ENCODE data around the gene GLIPR2.
A peak's percentile ranks its signal among the peaks of the same experiment; 100 is the strongest.

Gene GLIPR2

DNA sequence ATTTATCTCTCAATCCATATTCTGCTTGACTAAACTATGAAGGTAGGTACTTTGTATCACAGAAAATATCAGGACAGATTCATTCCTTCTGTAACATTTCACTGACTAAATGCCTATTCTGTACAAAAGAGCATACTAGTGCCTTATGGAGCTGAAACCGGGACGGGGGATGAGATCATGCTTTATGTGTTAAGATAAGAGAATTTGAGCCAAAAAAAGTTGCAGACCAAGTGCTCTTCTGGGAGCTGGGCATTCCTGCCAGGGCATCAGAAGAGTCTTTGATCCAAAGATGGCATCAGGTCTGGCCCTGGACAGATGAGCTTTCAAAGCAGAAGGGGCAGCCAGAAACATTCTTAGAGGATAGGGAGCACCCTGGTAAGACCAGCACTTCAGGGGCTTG lies 27.5 kb upstream of the GLIPR2 start:
- DNase-seq (ENCODE audit: low read depth in 1 of 2, low spot score in 1 of 2), result no peak
- in situ Hi-C loops (cut with HindIII; ENCODE audit: low pct_unique_long_range_greater_than_20kb, low sequenced_read_pairs), result no loop called here
- TF ChIP-seq JUND (IDR thresholded peaks at IDR 0.05; ENCODE audit: low read depth), result no peak

DNA sequence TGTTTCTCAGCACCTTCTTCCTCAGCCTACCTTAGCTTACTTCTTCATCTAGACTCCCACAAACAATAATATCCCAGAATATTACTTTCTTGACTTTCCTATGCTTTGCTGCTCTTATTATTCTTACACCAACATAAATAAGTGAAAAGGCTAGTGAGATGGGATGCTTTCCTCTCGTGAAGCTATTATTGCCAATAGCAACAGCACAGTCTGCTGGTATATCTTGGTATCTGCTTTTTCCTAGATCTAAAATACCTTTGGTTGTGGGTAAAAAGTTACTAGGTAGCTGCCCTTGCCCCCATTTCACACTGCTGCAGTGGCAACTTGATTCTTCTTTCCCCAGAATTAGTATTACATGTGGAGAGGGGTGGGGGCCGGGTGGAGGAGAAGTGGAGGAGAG lies 26.1 kb upstream of the GLIPR2 start:
- in situ Hi-C loops (cut with HindIII; ENCODE audit: low pct_unique_long_range_greater_than_20kb, low sequenced_read_pairs), result no loop called here
- TF ChIP-seq JUND (IDR thresholded peaks at IDR 0.05; ENCODE audit: low read depth), result no peak
- no peak for DNase-seq (ENCODE audit: low read depth in 1 of 2, low spot score in 1 of 2)

DNA sequence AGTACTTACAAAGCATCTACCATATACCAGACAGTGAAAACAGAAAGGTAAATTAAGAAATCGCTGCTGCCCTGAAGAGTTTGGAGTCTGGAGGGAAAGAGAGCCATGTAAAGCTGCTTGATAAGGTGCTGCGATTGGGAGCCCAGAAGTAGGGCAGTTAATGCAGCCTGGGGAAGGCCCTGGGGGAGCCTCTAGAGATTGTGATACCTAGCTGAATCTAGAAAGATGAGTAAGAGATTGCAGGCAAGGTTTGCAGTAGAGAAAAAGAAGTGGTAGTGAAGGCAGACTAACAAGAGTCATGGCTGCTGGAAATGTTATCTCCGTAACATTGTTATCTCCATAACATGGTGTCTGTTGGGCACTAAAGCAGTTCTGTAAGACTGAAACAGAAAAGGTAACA lies 24.0 kb upstream of the GLIPR2 start:
- no peak for DNase-seq (ENCODE audit: low read depth in 1 of 2, low spot score in 1 of 2)
- no peak for TF ChIP-seq JUND (IDR thresholded peaks at IDR 0.05; ENCODE audit: low read depth)
- in situ Hi-C loops (cut with HindIII; ENCODE audit: low pct_unique_long_range_greater_than_20kb, low sequenced_read_pairs), result no loop called here

DNA sequence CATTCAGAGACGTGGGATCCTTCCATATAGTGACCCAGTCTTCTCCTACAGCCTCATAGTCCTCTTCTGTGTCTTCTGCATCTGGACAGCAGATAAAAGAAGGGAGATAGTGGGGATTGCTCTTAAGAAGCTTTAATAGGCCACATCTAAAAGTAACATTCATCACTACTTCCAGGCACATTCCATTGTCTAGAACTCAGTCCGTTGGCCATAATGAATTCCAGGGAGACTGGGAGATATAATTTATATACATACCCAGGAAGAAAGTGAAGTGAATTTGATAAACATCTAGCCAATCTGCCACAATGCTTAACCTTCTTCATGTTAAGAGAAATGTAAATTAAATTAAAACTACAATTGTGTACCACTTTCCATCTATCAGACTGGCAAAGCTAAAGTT lies 22.5 kb upstream of the GLIPR2 start:
- no peak for TF ChIP-seq JUND (IDR thresholded peaks at IDR 0.05; ENCODE audit: low read depth)
- no peak for DNase-seq (ENCODE audit: low read depth in 1 of 2, low spot score in 1 of 2)
- in situ Hi-C loops (cut with HindIII; ENCODE audit: low pct_unique_long_range_greater_than_20kb, low sequenced_read_pairs), result no loop called here

DNA sequence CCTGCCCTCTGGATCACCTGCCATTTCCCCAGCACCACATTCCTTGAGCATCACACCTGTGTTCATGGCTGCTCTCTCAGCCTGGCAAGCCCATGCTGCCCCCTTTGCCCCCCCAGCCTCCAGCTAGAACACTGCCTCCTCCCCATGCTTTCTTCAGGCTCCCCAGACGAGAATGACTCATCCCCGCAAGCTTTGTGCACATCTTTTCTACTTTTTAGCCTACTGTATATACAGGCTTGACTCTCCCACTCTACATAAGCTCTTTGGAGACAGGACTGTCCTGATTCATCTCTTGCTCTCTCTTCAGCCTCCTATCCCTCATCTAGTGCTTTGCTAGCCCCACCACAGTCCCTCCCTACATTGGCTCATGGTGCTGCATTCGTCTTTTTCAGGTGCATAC lies 19.9 kb upstream of the GLIPR2 start:
- no peak for DNase-seq (ENCODE audit: low read depth in 1 of 2, low spot score in 1 of 2)
- no peak for TF ChIP-seq JUND (IDR thresholded peaks at IDR 0.05; ENCODE audit: low read depth)
- in situ Hi-C loops (cut with HindIII; ENCODE audit: low pct_unique_long_range_greater_than_20kb, low sequenced_read_pairs), result no loop called here

DNA sequence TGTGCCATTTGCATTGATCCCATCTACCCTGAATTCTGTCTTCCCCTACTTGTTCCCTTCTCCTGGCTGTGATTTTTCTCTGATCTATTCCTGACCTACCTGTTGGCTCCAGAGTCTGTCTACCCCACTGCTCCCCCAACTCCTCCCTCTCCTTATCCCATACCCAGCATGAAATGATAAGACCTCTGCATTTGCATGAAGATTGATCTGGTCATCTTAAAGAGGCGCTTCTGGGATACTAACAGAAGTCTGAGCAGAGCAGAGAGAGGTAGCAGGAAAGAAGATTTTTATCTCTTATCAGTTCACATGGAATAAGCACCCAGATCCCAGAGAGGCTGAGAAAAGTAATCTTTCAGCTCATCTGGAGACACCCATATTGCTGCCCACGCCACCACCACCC lies 18.3 kb upstream of the GLIPR2 start:
- TF ChIP-seq JUND (IDR thresholded peaks at IDR 0.05; ENCODE audit: low read depth), result no peak
- no peak for DNase-seq (ENCODE audit: low read depth in 1 of 2, low spot score in 1 of 2)
- in situ Hi-C loops (cut with HindIII; ENCODE audit: low pct_unique_long_range_greater_than_20kb, low sequenced_read_pairs), result no loop called here

DNA sequence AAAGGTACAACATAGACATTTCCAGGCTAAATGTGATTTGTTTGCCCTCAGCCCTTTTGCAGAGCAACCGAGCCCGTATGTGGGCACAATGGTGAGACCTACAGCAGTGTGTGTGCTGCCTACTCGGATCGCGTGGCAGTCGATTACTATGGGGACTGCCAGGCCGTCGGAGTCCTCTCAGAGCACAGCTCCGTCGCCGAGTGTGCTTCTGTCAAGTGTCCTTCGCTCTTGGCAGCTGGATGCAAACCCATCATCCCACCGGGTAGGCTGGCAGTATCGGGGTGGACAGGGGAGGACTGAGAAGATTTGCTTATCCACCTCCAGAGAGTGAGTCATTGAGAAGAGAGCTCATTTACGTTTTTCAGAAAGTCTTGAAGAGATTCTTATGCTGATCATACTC lies 17.8 kb upstream of the GLIPR2 start:
- no peak for TF ChIP-seq JUND (IDR thresholded peaks at IDR 0.05; ENCODE audit: low read depth)
- in situ Hi-C loops (cut with HindIII; ENCODE audit: low pct_unique_long_range_greater_than_20kb, low sequenced_read_pairs), result no loop called here
- DNase-seq (ENCODE audit: low read depth in 1 of 2, low spot score in 1 of 2), result no peak

DNA sequence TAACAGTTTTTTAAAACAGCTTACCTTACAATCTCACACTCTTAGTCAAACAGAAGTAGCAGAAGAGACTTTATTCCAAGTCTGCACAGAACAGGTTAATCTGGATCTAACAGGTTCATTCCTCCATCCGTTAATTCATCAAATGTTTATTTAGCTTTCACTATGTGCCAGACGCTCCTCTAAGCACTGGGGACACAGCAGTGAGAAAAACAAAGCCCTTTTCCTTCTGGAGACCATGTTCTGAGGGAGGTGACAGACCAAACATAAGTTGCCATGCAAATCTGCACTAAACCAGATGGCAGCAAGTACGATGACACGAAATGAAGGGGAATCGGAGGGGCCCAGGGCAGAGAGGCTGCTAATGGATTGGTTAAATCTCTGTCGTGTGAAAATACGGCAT lies 17.1 kb upstream of the GLIPR2 start:
- DNase-seq (ENCODE audit: low read depth in 1 of 2, low spot score in 1 of 2), result peak in 1 of 2 experiments; percentile 65
- in situ Hi-C loops (cut with HindIII; ENCODE audit: low pct_unique_long_range_greater_than_20kb, low sequenced_read_pairs), result no loop called here
- TF ChIP-seq JUND (IDR thresholded peaks at IDR 0.05; ENCODE audit: low read depth), result no peak

DNA sequence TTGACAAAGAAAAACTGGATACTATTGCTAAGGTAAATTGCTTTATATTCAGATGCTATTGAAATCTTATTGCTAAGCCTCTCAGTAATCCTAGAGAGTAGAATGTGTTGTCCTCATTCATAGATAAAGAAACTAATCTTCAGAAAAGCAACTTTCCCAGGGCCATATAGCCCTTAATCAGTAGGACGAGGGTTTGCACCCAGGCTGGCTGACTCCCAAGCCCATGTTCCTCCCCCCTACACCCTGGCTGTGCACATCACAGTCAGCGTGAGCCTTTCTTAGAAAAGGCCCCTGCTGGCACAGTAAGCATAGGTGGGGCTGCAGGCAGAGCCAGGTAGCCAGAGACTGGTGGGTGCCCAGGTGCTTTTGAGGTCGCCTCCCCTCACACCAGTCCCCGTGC lies 15.8 kb upstream of the GLIPR2 start:
- TF ChIP-seq JUND (IDR thresholded peaks at IDR 0.05; ENCODE audit: low read depth), result no peak
- in situ Hi-C loops (cut with HindIII; ENCODE audit: low pct_unique_long_range_greater_than_20kb, low sequenced_read_pairs), result no loop called here
- DNase-seq (ENCODE audit: low read depth in 1 of 2, low spot score in 1 of 2), result no peak

DNA sequence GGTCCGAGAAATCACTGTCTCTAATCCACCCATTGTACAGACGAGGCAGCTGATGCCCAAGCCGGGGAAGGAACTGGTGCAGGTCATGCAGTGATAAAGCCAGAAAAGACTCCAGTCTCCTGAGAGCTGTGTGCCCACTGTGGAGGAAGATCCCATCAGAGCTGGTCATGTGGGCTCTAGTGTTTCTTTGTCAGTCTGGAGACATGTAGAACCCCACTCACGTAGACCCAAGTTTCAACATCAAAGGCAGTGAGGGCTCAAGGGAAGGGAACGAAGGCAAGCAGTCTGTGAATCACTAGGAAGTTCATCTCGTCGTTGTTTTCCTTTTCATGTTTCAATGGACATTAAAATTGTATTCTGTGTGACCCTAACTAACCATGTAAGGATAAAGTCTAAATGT lies 14.6 kb upstream of the GLIPR2 start:
- in situ Hi-C loops (cut with HindIII; ENCODE audit: low pct_unique_long_range_greater_than_20kb, low sequenced_read_pairs), result no loop called here
- TF ChIP-seq JUND (IDR thresholded peaks at IDR 0.05; ENCODE audit: low read depth), result no peak

DNA sequence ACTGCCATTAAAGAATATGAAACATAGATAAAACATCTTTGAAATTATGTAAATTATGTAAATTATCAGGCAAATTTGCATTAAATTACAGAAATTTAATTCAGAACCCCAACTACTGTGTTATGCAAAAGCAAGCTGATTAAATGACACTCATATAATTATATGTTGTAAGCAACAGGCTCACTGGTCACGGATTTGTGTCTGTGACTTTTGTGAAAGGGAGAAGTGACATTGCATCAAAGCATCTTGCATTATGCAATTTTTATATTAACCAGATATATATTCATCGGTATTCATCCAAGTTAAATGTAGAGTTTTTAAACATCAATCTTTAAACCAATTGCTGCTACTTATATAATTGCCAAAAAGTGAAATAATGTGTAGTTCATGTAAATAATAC lies 13.0 kb upstream of the GLIPR2 start:
- no peak for TF ChIP-seq JUND (IDR thresholded peaks at IDR 0.05; ENCODE audit: low read depth)

More for the DNA sequence above, 14.6 kb upstream of the GLIPR2 start:
- no peak for DNase-seq (ENCODE audit: low read depth in 1 of 2, low spot score in 1 of 2)

DNA sequence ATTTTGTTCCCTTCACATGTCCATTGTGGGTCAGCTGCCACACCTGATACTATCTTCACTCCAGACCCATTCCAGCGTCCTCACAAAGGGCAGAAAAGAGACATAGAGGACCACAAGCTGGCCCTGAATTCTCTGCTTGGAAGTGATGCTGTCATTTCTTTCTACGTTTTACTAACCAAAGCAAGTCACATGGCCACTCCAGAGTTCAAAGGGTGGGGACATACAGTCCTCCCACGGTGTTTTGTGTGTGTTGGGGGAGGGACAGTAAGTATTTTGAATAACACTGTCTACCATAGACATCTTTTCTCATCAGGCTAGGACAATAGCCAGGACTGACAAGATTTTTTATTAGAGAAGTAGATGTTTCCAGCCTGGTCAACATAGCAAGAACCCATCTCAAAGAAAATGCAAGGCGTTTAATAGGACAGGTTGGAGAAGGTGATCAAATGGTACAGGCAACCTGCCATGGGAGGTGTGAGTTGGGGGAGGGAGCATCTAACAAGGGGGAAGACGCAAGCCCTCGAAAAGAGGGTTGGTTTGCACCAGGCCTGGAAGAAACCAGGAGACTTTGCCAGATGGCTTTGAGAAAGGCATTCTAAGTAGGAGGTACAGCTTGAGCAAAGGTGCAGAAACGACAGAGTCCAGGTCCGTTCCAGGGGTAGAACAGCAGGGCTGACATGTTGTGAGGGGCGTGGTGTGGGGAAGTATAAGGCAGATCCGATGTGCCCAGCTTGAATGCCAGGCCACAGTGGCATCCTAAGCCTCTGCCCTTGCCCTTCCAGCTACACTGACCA lies 11.3 kb upstream of the GLIPR2 start:
- no peak for DNase-seq (ENCODE audit: low read depth in 1 of 2, low spot score in 1 of 2)
- in situ Hi-C loops (cut with HindIII; ENCODE audit: low pct_unique_long_range_greater_than_20kb, low sequenced_read_pairs), result no loop called here
- TF ChIP-seq JUND (IDR thresholded peaks at IDR 0.05; ENCODE audit: low read depth), result no peak

More for the DNA sequence above, 13.0 kb upstream of the GLIPR2 start:
- in situ Hi-C loops (cut with HindIII; ENCODE audit: low pct_unique_long_range_greater_than_20kb, low sequenced_read_pairs), result no loop called here
- no peak for DNase-seq (ENCODE audit: low read depth in 1 of 2, low spot score in 1 of 2)

DNA sequence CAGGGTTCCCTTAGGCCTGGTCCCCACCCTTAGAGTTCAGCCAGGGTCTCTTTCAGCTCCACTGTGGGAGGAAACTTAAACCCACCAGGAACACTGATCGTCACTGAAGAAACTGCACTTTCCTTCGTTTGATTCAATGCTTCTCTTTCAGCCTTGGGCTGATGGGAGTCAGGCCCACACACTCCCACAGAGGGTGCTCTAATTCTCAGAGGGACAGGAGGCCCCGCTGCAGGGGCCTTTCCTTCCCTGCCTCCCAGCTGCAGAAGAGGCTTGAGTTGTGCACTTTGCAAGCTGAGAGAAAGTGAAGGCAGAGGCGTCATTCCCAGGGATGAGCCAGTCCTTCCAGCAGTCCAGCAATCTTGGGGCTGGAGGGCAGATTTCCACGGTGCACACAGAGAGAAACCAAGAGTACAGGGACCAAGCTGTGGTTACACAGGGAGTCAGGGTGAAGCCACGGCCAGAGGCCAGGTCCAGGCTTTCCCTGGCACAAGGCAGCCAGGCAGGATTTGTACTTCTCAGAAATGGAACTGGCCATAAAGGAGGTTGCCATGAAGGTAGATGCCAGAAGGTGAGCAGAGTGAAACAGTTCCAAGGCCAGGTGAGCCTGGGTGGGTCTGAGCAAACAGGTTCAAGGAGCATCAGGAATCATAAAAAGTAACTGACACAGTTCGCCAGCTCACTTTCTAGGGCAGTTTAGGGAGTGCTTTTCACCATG lies 10.4 kb upstream of the GLIPR2 start:
- in situ Hi-C loops (cut with HindIII; ENCODE audit: low pct_unique_long_range_greater_than_20kb, low sequenced_read_pairs), result no loop called here
- DNase-seq (ENCODE audit: low read depth in 1 of 2, low spot score in 1 of 2), result no peak
- no peak for TF ChIP-seq JUND (IDR thresholded peaks at IDR 0.05; ENCODE audit: low read depth)

Data from T47D (cell line).